Measurements from ENCODE around the gene FBXW12.

DNA sequence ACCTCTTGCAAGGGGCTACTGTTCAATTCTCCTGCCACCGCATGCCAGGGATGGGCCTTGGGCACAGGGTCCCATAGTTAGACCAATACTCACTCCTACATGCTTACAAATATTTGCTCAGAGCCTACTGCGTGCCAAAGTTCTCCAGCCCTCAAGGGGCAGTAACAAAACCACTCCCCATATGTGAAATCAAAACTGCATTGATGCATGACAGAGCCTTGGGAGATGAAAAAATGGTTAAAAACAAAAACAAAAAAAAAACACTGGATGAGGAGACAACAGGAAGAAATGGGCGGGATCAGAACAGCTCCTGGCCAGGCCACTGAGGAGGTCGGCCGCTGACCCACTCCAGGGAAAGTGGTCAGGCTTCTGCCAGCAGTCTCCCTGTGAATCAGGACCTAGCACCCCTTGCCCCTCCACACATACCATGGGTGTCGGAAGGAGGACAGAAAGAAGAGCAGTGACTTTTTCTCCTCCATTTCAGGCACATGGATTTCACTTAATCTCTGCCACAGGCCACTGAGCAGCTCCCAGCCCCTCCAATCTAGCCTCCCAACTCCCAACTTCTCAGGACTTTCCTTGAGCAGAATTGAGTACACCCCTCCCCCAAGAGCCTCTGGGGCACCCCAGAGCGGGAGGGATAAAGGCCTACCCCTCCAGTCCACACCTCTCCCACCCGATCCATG, 55.1 kb downstream of the FBXW12 start:
- TF ChIP-seq POLR2AphosphoS5 (IDR thresholded peaks at IDR 0.05; ENCODE audit: low read depth, low read length), result no peak
- TF ChIP-seq, protein P1, sequence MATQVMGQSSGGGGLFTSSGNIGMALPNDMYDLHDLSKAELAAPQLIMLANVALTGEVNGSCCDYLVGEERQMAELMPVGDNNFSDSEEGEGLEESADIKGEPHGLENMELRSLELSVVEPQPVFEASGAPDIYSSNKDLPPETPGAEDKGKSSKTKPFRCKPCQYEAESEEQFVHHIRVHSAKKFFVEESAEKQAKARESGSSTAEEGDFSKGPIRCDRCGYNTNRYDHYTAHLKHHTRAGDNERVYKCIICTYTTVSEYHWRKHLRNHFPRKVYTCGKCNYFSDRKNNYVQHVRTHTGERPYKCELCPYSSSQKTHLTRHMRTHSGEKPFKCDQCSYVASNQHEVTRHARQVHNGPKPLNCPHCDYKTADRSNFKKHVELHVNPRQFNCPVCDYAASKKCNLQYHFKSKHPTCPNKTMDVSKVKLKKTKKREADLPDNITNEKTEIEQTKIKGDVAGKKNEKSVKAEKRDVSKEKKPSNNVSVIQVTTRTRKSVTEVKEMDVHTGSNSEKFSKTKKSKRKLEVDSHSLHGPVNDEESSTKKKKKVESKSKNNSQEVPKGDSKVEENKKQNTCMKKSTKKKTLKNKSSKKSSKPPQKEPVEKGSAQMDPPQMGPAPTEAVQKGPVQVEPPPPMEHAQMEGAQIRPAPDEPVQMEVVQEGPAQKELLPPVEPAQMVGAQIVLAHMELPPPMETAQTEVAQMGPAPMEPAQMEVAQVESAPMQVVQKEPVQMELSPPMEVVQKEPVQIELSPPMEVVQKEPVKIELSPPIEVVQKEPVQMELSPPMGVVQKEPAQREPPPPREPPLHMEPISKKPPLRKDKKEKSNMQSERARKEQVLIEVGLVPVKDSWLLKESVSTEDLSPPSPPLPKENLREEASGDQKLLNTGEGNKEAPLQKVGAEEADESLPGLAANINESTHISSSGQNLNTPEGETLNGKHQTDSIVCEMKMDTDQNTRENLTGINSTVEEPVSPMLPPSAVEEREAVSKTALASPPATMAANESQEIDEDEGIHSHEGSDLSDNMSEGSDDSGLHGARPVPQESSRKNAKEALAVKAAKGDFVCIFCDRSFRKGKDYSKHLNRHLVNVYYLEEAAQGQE (IDR thresholded peaks at IDR 0.05; ENCODE audit: insufficient read depth in 1 of 2, low read depth in 2 of 2, low read length in 2 of 2), result no peak
- no peak for TF ChIP-seq SIN3A (IDR thresholded peaks at IDR 0.05; ENCODE audit: borderline replicate concordance, insufficient read depth, low read length)
- TF ChIP-seq TAF1 (IDR thresholded peaks at IDR 0.05; ENCODE audit: borderline replicate concordance, insufficient read depth, low read length), result no peak
